Central memory CD8-positive, alpha-beta T cell (primary cell): ENCODE results near the gene KCTD2.
A peak's percentile ranks its signal among the peaks of the same experiment; 100 is the strongest.
"Not testable (repeated sequence)": the region's sequence is repeated elsewhere in the genome, so short reads cannot be mapped to it uniquely, and the experiment has no call there.

Source experiments
- ATAC-seq: fragments of 150-1000 bp; cut with Tn5 transposase; replicated peaks from 2 replicates; pipeline ENCODE4 v1.10.0; 2022; ENCODE audit warnings: mild to moderate bottlenecking, moderate FRiP score, moderate number of reproducible peaks; ENCODE audit not compliant: poor library complexity, severe bottlenecking; ENCODE audit errors: extremely low read depth
- DNase-seq, 2 donors: peaks; one replicate each; pipeline ENCODE4 v3.0.0; 2021; ENCODE audit warnings: low spot score in 2 of 2
- H3K27ac Mint-ChIP-seq: one replicate; pipeline ENCODE4 v1.8.0; 2022; ENCODE audit warnings: low read depth, mild to moderate bottlenecking, moderate library complexity, mixed read lengths
- H3K27me3 Mint-ChIP-seq: one replicate; pipeline ENCODE4 v1.8.0; 2022; ENCODE audit warnings: mixed read lengths
- H3K36me3 Mint-ChIP-seq: one replicate; pipeline ENCODE4 v1.8.0; 2022; ENCODE audit warnings: mild to moderate bottlenecking, moderate library complexity, mixed read lengths; ENCODE audit not compliant: insufficient read depth
- H3K4me1 Mint-ChIP-seq: one replicate; pipeline ENCODE4 v1.8.0; 2022; ENCODE audit warnings: mixed read lengths
- H3K4me3 Mint-ChIP-seq: one replicate; pipeline ENCODE4 v1.8.0; 2022; ENCODE audit warnings: mild to moderate bottlenecking, moderate library complexity, mixed read lengths
- H3K9me3 Mint-ChIP-seq: one replicate; pipeline ENCODE4 v1.8.0; 2022; ENCODE audit warnings: mixed read lengths

The KCTD2 gene

DNA sequence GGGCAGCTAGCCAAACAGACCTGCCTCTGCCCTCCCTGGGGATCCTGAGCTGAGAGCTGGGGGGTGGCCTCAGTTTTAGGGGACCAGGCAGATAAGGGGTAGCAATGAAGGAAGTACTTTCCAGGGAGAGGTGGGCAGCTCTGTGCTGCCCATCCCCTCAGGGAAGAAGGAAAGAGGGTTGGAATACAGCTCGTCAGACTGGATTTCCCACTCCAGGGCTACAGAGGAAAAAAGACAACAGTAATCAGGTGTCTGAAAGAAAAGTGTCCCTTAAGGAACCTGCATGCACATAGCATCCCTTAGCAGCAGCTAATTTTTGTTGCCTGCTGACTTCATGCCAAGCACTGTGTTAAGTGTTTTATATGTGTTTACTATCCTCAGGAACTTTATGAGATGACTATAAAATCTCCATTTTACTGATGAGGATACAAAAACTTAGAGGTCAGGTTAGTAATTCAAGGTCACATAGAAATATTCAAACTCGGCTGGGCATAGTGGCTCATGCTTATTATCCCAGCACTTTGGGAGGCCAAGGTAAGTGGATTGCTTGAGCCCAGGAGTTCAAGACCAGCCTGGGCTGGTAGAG is 37.8 kb upstream of the KCTD2 start:
- H3K27ac Mint-ChIP-seq = no peak overlapping the region
- DNase-seq (no peak), ATAC-seq (no peak)
- H3K4me3 Mint-ChIP-seq = no peak overlapping the region
- H3K36me3 Mint-ChIP-seq = no peaks in the 10 kb centered on the region
- H3K4me1 Mint-ChIP-seq = peaks cover 18% of the 10 kb centered on the region
- no peaks in the 10 kb centered on the region for H3K27me3 Mint-ChIP-seq
- H3K9me3 Mint-ChIP-seq = no peaks in the 10 kb centered on the region

DNA sequence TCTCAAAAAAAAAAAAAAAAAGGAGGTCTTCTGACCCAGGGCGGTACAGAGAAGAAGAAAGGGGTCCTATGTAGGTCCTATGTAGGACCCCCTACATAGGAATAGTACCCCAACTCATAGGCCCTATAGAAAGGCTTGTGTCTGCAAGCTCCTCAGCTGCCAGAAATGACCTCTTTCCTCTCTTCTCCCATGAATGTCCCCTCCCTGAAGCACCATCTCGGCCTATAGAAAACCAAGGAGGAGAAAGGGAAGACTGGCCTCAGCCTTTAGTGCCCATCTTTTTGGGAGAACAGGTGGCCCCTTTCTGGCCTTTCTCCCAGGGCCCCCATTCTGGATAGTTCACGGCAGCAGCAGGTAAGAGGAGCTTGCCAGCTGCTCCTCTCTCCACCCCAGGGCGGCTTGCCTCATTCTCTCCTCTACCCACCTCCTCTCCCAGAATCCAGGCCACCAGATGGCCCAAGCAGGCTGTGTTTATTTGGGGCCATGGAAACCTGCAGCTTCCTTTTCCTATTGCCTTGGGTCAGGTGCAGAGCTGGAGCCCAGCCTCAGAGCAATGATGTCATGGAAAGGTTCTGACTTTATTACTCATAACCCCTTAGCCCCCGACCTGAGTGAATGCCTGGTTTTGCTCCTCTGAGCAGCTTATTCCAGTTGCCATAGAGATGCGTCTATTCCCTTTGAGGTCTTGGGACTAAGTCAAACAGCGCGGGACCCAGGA is 36.2 kb upstream of the KCTD2 start:
- H3K27ac Mint-ChIP-seq = no peak overlapping the region
- H3K27me3 Mint-ChIP-seq = no peaks in the 10 kb centered on the region
- H3K4me3 Mint-ChIP-seq = no peak overlapping the region
- DNase-seq (no peak), ATAC-seq (no peak)
- peaks cover 31% of the 10 kb centered on the region for H3K4me1 Mint-ChIP-seq
- H3K9me3 Mint-ChIP-seq = no peaks in the 10 kb centered on the region
- H3K36me3 Mint-ChIP-seq = peaks cover 2% of the 10 kb centered on the region

DNA sequence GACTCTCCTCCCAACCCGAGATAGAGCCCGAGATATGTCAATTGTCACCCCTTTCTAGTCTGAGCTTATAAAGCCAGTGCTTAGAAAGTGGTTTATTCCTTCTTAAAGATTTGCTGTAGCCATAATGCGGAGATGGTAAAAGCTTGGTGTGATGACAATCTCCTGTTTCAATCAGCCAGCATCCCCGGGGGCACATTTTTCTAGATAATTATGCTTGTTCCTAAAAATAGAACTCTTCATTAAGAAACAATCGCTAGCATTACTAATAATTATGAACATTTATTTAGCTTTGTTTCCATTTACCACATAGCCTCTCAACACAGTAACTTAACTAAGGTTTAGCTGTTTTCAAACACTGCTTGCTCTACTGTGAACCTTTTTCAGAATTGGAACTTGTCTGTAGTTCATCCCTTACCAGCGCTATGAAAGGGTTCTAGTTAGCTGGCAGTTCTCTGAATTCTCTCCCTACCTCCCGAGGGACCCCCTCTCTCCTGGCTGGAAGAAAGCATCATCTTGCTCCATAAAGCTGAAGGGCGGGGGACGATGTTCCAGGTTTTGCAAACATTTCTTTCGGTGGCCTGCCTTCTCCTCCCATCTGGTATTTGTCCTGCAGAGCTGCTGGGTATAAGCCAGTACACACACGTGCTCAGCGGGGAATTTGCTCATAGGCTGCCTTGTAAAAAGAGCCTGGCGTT is 35.5 kb upstream of the KCTD2 start:
- Mint-ChIP-seq H3K36me3 (peaks cover 6% of the 10 kb centered on the region), H3K9me3 (no peaks in the 10 kb centered on the region), H3K4me1 (peaks cover 31% of the 10 kb centered on the region), H3K27me3 (no peaks in the 10 kb centered on the region), H3K27ac (peak overlapping the region; percentile 85), H3K4me3 (peak overlapping the region; percentile 90)
- DNase-seq (no peak), ATAC-seq (no peak)

DNA sequence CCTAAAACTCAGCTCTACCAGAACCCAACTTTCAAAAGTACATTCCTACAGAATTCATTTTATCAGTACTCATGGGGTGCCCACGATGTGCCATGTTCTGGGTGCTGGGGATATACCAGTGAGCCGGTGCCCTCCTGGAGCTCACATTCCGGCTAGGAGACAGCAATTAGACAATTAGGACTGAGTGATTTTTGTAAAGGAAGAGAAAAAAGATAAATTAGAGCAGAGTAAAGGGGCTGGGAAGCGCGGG is 35.0 kb upstream of the KCTD2 start:
- Mint-ChIP-seq H3K4me1 (peaks cover 31% of the 10 kb centered on the region), H3K27ac (peak overlapping the region; percentile 85), H3K4me3 (peak overlapping the region; percentile 90), H3K27me3 (no peaks in the 10 kb centered on the region), H3K9me3 (no peaks in the 10 kb centered on the region), H3K36me3 (peaks cover 8% of the 10 kb centered on the region)
- ATAC-seq (no peak), DNase-seq (no peak)

DNA sequence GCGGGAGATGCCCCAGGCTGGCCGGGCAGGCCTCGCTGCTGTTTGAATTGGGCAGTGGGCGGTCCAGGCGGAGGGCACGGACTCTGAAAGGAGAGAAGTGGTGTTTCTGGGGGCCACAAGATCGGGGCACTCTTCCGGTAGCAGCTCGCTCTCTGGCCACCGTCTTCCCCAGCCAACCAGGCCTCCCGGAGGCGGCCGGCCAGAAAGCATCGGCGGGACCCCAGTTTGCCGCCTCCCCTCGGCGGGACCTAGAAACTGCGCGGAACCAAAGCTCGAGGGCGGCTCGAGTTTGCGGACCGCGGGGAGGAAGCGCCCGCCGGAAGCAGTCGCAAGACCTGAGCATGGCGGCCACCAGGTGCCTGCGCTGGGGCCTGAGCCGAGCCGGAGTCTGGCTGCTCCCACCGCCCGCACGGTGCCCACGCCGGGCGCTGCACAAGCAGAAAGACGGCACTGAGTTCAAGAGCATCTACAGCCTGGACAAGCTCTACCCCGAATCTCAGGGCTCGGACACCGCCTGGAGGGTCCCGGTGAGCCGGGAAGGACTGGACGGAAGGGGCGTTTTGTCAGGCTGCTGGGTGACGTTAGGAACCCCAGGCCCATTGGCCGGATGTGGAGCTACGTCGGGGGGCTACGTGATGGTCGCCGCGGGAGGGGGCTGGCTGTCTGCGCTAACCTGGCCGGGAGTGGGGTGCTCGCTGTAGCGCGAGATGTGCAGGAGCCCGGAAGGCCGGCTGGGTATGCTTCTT is 34.5 kb upstream of the KCTD2 start, which contains the start of gene MRPL58:
Gene MRPL58 (plus strand): TSS at position 325 of the 746 bp plus-strand sequence. CDS start 17 bp downstream, at position 342.
- H3K9me3 Mint-ChIP-seq = no peaks in the 10 kb centered on the region

DNA sequence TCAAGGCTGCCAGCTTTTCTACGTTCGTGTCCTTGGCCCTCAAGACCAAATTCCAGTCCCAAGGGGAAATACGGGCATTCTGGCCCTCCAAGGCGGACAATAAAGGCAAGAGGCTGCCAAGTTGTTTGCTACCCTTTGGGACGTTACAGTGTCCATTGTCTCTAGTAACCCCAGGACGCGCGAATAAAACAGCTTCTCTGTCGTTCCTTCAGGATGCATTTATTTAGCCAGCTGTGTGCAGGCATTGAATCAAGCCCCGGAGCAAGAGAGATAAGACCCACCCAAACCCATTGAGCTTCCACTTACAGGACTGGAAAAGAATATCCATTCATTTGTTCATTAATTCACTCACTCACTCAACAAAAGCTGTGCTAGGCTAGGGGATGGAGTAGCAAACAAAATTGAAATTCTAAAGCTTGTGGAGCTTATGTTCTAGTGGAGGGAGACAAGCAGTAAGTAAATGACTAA is 33.9 kb upstream of the KCTD2 start:
- peaks cover 14% of the 10 kb centered on the region for H3K36me3 Mint-ChIP-seq
- ATAC-seq (no peak), DNase-seq (no peak)
- no peaks in the 10 kb centered on the region for H3K27me3 Mint-ChIP-seq
- peak overlapping the region; percentile 85 for H3K27ac Mint-ChIP-seq
- H3K9me3 Mint-ChIP-seq = no peaks in the 10 kb centered on the region
- peaks cover 31% of the 10 kb centered on the region for H3K4me1 Mint-ChIP-seq
- H3K4me3 Mint-ChIP-seq = peak overlapping the region; percentile 90

More for the DNA sequence above, 34.5 kb upstream of the KCTD2 start, which contains the start of gene MRPL58:
- DNase-seq (peak; percentile 71 to 73), ATAC-seq (peak; percentile 92)
- peaks cover 31% of the 10 kb centered on the region for H3K4me1 Mint-ChIP-seq
- no peaks in the 10 kb centered on the region for H3K27me3 Mint-ChIP-seq
- H3K27ac Mint-ChIP-seq = peak within 1 kb of the TSS; percentile 85
- peaks cover 11% of the 10 kb centered on the region for H3K36me3 Mint-ChIP-seq
- peak within 1 kb of the TSS; percentile 90 for H3K4me3 Mint-ChIP-seq

DNA sequence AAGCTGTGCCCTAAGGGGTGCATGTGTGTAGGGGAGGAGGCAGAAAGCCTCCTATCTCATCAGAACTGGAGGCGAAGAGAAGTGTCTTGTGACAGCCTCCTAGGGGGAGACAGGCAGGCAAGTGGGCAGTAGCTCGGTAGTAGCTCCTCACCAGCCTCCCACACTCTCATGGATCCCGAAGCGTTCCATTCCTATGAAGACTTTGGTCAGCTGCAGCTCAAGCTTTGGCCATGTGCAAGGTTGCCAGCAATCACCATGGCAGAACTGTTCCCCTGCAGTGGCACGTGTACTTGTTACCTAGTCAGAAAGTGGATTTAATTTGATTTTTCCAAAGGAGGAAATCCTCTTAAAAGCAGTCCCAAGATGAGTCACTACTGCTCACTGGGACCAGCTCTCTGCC is 27.9 kb upstream of the KCTD2 start:
- Mint-ChIP-seq H3K27me3 (no peaks in the 10 kb centered on the region), H3K4me1 (peaks cover 13% of the 10 kb centered on the region), H3K36me3 (peaks cover 37% of the 10 kb centered on the region), H3K4me3 (no peak overlapping the region), H3K9me3 (no peaks in the 10 kb centered on the region), H3K27ac (no peak overlapping the region)
- ATAC-seq = no peak
- no peak for DNase-seq

DNA sequence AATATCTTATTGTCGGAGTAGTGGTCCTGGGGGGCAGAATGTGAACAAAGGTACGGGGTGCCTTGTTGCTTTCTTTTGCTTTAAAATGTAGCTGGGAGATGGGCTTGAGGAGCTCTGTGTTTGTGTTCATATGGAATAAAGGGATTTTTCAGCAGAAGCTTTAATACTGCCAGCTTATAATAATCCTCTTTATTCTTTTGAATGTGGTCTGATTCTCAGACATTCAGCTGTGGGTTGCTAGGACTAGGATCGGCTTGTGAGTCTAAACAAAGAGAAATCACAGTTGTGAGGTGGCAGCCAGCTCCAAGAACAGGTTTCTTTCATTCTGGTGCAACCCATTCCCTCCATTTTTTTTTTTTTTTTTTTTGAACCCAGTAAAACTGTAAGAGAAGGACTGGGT is 27.3 kb upstream of the KCTD2 start:
- no peak overlapping the region for H3K4me3 Mint-ChIP-seq
- peaks cover 10% of the 10 kb centered on the region for H3K4me1 Mint-ChIP-seq
- no peak for DNase-seq
- no peaks in the 10 kb centered on the region for H3K27me3 Mint-ChIP-seq
- no peaks in the 10 kb centered on the region for H3K9me3 Mint-ChIP-seq
- H3K36me3 Mint-ChIP-seq = peaks cover 34% of the 10 kb centered on the region
- H3K27ac Mint-ChIP-seq = no peak overlapping the region
- no peak for ATAC-seq

DNA sequence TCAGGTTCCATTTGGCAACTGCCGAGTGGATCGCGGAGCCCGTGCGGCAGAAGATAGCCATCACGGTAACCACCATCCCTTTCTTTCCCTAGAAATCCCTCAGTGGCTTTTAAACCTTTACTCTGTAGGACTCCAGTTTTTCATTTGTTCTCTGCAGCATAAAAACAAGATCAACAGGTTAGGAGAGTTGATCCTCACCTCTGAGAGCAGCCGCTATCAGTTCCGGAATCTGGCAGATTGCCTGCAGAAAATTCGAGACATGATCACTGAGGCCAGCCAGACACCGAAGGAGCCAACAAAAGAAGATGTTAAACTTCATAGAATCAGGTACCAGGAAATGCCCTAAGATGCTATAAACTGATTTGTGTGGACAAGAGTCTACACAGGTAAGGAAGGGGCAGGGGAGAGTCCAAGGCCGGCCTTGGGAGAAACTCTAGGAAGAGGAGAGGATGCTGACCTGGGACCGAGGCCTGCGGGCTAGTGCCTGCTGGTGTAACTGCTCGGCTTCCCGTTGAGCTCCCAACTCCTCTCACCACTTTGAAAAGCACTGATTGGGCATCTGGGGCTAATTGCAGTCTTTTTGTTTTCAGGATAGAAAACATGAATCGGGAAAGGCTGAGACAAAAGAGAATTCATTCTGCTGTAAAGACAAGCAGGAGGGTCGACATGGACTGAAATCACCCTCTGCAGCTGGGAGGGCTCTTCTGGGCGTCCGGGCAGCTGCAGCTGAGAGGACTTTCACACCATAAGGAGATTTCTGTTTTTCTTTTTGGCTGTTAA is 26.5 kb upstream of the KCTD2 start:
- no peak overlapping the region for H3K27ac Mint-ChIP-seq
- no peak overlapping the region for H3K4me3 Mint-ChIP-seq
- no peaks in the 10 kb centered on the region for H3K27me3 Mint-ChIP-seq
- H3K36me3 Mint-ChIP-seq = peaks cover 34% of the 10 kb centered on the region
- DNase-seq (no peak), ATAC-seq (no peak)
- H3K9me3 Mint-ChIP-seq = no peaks in the 10 kb centered on the region
- H3K4me1 Mint-ChIP-seq = peaks cover 7% of the 10 kb centered on the region

DNA sequence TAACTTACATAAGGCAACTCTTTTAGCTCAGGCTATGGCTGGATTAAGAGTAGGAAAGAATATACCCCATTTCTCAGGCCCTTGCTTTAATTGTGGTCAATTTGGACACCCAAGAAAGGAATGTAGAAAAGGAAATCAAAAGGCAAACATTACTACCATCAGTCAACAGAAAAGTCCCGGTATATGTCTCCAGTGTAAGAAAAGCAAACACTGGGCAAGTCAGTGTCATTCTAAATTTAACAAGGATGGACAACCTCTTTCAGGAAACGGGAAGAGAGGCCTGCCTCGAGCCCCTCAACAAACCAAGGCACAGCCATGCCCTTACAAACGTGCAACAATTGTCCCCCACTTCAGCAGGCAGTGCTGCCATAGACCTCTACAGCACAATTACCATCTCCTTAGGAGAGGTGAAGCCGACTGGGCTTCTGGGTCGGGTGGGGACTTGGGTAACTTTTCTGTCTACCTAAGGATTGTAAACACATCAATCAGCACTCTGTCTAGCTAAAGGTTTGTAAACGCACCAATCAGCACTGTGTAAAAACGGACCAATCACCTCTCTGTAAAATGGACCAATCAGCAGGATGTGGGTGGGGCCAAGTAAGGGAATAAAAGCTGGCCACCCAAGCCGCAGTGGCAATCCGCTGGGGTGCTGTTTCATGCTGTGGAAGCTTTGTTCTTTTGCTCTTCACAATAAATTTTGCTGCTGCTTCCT is 22.2 kb upstream of the KCTD2 start:
- H3K36me3 Mint-ChIP-seq = peaks cover 18% of the 10 kb centered on the region
- peaks cover 6% of the 10 kb centered on the region for H3K4me1 Mint-ChIP-seq
- H3K27ac Mint-ChIP-seq = no peak overlapping the region
- no peak for DNase-seq
- peak overlapping the region; percentile 31 for H3K4me3 Mint-ChIP-seq
- H3K27me3 Mint-ChIP-seq = no peaks in the 10 kb centered on the region
- ATAC-seq = peak; percentile 14
- H3K9me3 Mint-ChIP-seq = no peaks in the 10 kb centered on the region

DNA sequence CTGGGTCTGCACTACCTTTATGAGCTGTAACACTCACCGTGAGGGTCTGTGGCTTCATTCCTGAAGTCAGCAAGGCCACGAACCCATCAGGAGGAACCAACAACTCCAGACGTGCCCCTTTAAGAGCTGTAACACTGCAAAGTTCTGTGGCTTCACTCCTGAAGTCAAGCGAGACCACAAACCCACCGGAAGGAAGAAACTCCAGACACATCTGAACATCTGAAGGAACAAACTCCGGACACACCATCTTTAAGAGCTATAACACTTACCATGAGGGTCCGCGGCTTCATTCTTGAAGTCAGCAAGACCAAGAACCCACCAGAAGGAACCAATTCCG is 21.7 kb upstream of the KCTD2 start:
- not testable (repeated sequence) for H3K27me3 Mint-ChIP-seq, H3K4me1 Mint-ChIP-seq, ATAC-seq, H3K27ac Mint-ChIP-seq, H3K9me3 Mint-ChIP-seq, DNase-seq
- Mint-ChIP-seq H3K4me3 (peak overlapping the region; percentile 31), H3K36me3 (peaks cover 18% of the 10 kb centered on the region)
